NCI-H128 (cell line): Measurements from ENCODE around the gene CCDC177.

Experiments used
- DNase-seq: peaks from one replicate; lab custom pipeline; 2025; ENCODE audit not compliant: unreplicated experiment; lab: John Stamatoyannopoulos, UW

CCDC177 gene

DNA sequence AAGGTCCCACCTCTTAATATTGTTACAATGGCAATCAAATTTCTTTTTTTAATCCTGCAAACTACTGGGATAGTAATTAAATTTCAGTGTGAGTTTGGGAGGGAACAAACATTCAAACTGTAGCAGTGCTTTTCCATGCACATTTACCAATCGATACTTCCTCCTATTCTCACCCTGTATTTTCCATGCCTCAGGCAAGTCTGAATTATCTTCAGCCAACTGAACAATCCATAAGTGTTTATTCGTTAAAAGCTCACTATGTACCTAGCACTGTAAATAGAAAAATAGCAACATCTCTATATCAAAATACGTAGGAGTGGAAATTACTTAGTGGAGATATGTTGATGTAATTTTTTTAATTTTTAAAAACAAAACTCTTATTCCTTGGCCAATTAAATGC is 43.5 kb downstream of the CCDC177 start:
- DNase-seq = no peak

DNA sequence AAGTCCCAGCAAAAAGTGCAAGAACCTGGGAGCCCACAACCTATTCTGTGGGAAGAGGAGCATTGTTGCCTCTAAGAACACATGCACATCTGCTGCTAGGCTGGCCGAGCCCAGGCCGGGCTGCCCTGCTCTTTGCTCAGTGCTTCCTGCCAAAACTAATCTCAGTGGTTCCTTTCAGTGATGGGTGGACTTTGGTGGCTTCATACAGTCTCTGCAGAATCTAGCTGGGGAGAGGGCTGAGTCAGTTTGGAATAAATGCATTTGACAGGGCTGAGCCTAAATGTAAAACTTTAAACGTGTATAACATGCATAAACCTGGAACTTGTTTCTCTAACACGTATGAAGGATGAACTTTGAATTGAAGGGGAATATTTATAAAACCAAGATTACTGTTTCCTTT is 44.6 kb downstream of the CCDC177 start:
- DNase-seq = no peak

DNA sequence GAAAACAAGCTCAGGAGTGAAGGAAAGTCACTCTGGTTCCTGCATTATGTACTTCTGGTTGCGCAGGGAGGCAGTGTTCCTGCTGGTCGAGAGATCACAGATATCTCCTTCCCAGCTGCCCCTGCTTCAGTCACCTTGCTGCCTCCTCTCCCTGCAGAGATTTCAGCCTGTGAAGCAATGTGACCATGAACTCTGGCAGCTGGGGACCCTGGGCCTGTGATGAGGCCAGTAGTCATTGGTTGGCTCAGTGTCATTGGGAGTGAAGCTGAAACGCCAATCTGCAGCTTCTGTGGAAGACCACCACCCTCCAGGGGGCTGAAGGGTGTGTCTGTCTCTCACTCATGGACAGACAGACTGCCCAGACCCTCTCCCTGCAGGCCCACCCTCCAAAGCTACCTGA is 45.1 kb downstream of the CCDC177 start:
- no peak for DNase-seq

DNA sequence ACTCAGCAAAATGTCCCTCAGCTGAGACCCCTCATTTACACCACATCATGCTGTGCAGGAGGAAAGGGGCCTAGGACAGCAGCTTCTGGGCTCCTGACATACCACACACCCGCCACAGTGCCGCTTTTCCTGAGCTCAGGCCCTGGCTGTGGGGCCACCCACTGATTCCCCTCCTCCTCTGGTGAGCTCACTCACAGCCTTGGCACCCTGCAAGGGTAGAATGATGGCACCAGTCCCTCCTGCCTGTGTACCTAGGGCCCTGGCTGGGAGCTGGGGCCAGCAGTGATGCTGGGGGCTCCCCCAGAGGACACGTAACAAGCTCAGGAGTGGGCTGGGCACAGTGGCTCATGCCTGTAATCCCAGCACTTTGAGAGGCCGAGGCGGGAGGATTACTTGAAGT is 45.7 kb downstream of the CCDC177 start:
- DNase-seq = no peak

DNA sequence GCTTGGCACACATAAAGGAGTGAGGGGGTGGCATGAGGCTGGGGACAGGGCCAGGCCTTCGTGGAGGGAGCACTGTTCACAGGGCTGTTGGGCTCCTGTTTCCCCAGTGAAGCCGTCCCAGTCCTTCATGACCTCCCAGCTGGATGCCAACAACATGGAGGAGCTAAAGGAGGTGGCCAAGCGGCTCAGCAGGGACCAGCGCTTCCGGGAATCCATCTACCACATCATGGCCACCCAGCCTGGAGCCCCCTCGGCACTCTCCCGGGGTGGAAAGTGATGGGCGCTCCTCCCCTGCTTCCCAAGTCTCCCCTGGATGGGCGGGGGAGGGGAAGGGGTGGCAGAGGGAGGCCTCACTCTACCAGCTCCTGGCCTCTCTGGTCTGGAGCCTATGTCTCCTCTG is 46.5 kb downstream of the CCDC177 start:
- no peak for DNase-seq

DNA sequence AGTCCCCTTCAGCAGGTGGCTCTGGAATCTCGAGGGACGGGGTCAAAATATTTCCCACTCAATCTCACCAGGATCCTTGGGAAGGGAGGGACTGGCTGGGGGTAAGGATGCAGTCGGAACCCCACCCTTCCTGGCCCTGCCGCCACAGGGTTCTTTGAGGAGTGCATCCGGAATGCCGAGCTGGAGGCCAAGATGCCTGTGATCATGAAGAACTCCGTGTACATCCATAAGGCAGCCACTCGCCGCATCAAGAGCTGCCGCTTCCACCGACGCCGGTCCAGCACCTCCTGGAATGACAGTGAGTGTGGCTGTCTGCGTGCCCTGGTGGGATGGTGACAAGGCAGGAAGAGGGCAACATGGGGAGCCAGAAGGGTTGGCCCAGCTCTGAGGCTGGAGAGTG is 47.0 kb downstream of the CCDC177 start:
- no peak for DNase-seq

DNA sequence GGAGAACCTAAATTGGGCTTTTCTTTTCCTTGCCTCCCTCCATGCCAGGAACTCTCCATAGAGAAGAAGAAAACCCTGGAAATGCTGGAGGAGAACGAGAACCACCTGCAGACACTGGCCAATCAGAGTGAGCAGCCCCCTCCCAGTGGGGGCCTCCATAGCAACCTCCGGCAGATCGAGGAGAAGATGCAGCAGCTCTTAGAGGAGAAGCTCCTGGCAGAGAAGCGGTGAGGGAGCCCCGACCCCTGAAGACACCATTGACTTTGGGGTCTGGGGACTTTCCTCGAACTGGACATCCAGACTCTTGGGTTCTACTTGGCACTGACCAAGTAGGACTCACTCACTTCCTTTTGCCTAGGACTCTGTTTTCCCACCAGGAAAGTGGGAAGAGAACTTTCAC is 48.8 kb downstream of the CCDC177 start:
- no peak for DNase-seq

DNA sequence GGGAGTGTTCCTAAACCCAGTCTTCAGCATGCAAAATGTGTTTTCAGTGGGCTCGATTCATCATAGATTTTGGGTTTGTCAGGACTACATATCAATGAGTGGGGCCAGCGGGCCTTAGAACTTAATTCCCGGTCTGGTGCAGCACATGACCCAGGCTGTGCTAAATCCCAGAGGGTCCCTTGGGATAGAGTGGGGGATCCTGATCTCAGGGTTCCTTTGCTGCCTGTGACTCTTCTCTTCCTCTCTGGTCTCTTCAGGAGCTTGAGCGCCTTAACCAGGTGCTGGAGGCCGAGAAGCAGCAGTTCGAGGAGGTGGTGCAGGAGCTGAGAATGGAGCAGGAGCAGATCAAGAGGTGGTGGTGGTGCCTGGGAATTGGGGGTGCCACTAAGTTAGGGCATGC is 52.6 kb downstream of the CCDC177 start:
- DNase-seq = no peak
